NOMO-1 treated with dmso at 0.1 percent for 144 hours (cell line): ENCODE results near the gene CHD3.

ENCODE experiments used
- DNase-seq: peaks from one replicate; lab custom pipeline; 2025; ENCODE audit not compliant: unreplicated experiment; lab: John Stamatoyannopoulos, UW

CHD3 gene

GRCh38 chr17:7864995-7865650 is 23.5 kb upstream of the CHD3 start:
- no peak for DNase-seq

DNA sequence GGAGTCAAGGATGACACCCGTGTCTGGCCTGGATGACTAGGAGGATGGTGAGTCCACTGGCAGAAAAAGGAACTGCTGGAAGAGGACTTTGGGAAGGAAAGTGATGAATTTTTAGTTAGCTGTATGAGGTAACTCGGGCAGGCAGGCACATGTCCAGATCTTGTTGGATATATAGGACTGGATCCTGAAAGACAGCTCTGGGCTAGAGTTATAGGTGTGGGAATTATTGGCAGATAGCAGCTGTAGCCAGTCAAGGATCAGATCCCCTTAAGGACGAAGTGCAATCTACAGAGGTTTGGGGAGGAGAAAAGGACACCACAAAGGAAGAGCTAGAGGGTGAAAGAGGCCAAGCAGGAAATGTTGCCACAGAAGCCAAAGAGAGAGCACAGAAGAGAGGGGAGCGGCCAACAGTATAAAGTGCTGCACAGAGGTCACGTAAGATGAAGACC is 20.7 kb upstream of the CHD3 start:
- peak; percentile 61 for DNase-seq

DNA sequence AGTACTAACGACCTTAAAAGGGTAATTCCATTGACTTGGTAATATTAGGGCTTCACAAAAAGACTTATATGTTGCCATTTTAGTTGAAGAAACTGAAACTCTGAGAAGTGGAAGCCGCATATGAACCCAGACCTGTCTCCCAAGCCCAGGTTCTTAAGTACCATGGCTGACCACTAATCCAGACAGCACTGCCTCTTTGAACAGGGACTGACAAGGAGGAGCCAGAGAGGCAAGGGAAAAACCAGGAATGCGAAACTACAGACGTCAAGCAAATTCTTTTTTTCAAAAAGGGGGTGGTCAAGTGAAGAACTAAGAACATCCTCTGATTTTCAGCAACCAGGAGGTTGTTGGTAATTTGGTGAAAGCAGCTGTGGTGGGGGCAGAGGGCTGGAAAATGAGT is 15.5 kb upstream of the CHD3 start:
- DNase-seq = no peak

GRCh38 chr17:7875804-7876370 is 12.7 kb upstream of the CHD3 start:
- no peak for DNase-seq

GRCh38 chr17:7878234-7878633 is 10.4 kb upstream of the CHD3 start:
- DNase-seq = no peak

DNA sequence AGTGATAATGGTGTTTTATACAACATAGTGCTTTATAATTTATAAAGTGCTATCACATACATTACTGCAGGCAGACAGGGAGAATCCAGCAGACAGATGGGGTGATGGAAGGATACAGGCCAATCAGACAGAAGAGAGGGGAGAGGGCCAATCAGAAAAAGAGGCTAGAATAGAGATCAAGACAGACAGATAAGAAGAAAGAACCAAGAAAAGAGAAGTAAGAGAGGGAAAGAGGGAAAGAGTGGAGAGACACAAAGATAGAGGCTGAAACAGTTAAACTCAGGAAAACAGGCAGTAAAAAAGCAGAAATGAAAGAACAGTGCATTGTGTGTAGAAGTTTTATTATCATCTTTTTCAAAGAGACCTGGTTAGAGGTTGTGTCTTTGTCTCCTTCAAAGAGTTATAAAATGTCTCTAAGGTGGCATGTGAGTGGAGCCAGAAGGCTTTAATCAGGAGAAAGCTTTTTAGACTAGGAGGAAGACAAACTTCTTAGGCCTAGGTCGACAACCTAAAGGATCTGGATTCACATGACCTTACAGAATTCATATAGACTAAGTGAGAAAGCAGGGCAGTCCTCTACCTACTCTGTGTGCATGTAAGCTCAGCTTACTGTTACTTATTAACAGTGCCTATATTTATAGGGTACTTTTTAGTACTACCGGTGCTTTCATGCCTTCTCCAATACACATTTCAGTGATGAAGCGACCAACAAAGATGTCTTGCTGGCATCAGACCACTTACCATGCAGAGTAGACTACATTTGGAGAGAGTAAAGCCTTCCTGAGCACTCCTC is 8.3 kb upstream of the CHD3 start:
- peak; percentile 33 for DNase-seq

- DNase-seq = peak; percentile 29
These were observed 7.1 kb upstream of the CHD3 start for GRCh38 chr17:7881276-7882054.

DNA sequence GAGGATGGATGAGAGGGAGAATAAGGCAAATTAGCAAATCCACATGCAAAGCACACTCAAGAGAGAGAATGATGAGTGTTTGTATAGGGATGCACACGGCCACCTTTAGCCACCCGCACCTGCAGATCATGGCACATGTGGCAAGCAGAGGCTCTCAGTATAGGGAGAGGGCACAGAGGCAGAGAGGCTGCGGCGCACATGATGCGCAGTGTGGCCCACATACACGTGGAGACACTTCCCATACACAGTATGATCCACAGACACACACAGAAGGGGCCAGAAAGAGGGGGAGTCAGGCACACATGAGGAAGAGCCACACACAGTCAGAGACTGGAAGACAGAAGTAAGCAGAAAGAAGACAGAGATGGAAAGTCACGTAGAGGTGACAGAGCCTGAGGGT is 6.5 kb upstream of the CHD3 start:
- no peak for DNase-seq

GRCh38 chr17:7882629-7883028 is 6.0 kb upstream of the CHD3 start:
- no peak for DNase-seq

- DNase-seq = no peak
These were observed 4.7 kb upstream of the CHD3 start for GRCh38 chr17:7883781-7884386.

- DNase-seq = no peak
These were observed 3.8 kb upstream of the CHD3 start for GRCh38 chr17:7884581-7885366.

DNA sequence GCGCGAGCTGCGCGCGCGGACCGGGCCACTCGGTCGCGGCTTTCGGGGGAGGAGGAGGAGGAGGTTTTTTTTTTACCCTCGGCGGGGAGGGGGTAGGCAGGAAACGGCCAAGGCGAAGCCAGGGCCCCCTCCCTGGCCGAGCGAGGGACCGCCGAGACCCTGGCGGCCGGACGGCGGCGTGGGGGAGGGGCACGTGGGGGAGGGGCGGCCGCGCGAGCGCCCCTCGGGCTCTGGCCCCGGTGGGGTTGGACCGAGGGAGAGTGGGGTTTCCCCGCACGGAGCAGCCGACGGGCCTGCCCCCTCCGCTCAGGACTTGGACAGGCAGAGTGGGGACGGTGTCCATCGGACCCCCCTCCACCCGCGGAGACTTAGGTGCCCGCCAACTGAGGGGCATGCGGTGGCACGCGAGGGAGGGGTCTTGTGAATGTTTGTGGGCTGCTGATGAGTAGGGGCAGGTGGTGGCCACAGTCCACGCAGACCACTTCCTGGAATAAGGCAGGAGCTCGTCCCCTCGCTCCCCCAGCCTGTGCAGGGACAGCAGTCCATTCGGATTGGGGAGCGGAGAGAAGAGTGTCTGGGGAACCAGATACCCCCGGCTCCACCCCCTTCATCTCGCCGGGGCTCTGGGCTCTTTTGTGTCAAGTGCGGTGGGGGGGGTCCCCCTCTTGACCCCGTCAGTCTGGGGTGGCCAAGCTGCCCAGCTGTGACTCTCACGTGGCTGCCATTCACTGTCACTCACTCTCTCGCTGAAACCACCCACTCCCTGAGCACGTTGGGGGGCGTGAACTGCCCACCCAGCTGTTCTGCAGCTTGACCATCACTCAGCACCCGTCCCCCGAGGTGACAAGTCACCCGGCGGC is 3.0 kb upstream of the CHD3 start:
- DNase-seq = no peak

DNA sequence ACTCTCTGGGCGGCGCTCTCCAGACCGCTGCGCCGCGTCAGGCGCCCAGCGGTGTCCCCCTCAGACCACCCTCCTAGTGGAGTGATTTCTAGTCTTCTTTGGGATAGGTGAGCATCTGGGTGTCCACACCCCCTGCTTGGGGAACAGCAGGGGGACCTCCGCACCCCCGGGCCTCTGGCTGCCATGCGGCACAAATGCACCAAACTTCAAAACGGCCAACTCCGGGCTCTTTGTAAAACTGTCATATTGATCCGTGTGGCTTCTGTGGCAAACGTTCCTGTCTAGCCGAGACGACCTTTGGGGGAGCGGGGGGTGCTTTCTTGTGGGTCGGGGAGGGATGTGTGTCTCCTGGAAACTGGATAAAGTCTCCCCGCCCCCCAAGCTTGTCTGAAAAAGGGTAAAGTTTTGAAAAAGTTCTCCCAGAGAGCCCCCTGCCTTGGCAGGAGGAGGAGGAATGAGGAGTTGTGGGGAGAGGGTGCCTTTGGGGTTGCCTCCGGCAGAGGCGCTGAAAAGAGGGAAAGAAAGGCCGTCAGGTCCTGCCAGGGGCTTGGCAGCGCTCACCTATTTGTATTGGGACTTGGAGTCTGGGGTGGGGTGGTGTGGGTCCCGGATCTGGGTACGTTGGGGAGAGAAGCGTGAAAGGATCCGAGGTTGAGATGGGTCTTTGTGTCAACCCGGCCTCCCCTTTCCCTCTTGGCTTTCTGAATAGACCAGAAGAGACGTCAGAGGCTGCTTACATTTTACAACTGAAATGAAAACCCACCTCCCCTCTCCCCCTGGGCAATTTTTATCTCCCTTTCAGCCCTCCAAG is 2.2 kb upstream of the CHD3 start:
- no peak for DNase-seq

- DNase-seq = peak; percentile 96
These were observed 1.5 kb upstream of the CHD3 start for GRCh38 chr17:7887038-7887481.

DNA sequence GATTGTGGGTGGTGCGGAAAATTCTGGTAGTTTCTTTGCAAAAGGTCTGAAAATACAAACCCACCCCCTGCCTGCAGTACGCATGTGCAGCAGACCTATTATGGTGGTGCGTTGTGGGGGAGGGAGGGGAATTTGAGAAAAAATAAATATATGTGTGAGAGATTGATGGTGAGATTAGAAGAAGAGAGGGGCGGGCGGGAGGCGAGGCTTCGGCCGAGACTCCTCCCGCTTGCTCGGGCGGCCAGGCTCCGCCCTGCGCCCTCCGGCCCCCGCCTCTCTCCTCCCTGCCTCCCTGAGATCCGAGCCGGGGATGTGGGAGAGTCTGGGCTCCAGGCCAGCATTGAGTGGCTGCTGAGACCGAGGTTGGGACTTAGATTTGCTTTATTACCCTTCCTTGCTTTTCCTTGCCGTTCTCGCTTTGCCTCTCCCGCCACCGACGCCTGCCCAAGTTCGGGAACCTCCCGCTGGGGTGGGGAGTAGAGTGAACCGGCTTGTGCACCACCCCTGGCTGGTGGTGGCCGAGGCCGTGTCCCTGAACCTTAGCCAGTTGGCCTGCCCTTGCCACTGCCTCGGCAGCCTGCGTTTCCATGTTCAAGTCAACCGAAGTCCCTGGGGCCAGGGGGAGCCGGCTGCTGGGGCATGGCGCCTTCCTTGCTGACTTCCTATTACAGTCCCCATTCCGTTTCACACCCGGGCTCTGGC is 956 bp upstream of the CHD3 start:
- DNase-seq = peak; percentile 96

DNA sequence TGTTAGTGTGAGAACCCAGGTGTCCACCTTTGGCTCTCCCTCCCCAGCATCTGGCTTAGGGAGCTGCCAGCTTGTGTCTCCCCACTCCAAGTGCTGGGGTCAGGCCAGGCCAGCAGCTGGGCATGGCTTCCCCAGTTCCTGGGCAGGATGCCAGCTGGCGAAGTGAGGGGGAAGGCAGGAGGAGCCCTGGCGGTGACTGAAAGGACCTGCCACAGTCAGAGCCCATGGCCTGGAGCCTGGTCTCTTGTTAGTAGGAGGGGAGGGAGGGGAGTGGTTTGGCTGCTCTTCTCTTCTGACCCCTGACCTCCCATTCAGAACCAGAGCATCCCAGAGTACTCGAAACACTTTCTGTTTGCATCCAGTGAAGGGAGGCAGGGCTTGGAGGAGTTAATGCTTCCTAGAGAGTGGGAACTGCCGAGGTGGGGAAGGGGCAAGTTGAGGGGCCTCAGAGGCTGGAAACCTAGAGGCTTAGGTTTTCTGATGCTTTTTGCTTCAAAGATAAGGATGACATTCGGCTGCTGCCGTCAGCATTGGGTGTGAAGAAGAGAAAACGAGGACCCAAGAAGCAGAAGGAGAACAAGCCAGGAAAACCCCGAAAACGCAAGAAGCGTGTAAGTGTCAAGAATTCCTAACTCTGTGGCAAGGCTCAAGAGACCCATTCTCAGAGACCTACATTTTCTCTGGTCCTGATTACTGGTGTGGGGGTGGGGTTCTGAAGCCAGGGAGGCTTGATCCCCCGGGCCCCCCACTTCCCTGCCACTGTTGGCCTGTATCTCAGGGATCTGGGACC is 772 bp downstream of the CHD3 start:
- no peak for DNase-seq
